SK-N-SH treated with all-trans-retinoic acid at 6 μM for 48 hours (cell line): ENCODE results near the gene ZNF385B.

Experiments used
- ARNTL ChIP-seq: fragments of 450-650 bp; formaldehyde crosslinking; IDR thresholded peaks from 2 replicates; pipeline ENCODE4 v1.5.0; 2020; ENCODE audit warnings: low read depth, mild to moderate bottlenecking, moderate library complexity, borderline replicate concordance
- BACH2 ChIP-seq: fragments of 250-450 bp; sonication (Bioruptor Pico); IDR thresholded peaks from 2 replicates; pipeline ENCODE4 v1.9.0; 2021; ENCODE audit warnings: mild to moderate bottlenecking, borderline replicate concordance
- CREB5 ChIP-seq: fragments of 250-450 bp; sonication (Bioruptor Pico); IDR thresholded peaks from 2 replicates; pipeline ENCODE4 v1.5.1; 2020; ENCODE audit warnings: low read depth, mild to moderate bottlenecking, moderate library complexity
- CSDC2 ChIP-seq: fragments of 250-450 bp; sonication (Bioruptor Pico); IDR thresholded peaks from 2 replicates; pipeline ENCODE4 v1.5.0; 2020; ENCODE audit warnings: mild to moderate bottlenecking, moderate library complexity
- GLIS3 ChIP-seq: fragments of 250-450 bp; sonication (Bioruptor Pico); IDR thresholded peaks from 2 replicates; pipeline ENCODE4 v1.5.0; 2020; ENCODE audit warnings: mild to moderate bottlenecking, moderate library complexity
- RARB ChIP-seq: fragments of 250-450 bp; sonication (Bioruptor Pico); IDR thresholded peaks from 2 replicates; pipeline ENCODE4 v1.8.0; 2021; ENCODE audit warnings: mild to moderate bottlenecking, moderate library complexity
- ZC3H10 ChIP-seq: fragments of 250-450 bp; sonication (Bioruptor Pico); IDR thresholded peaks from 2 replicates; pipeline ENCODE4 v1.5.1; 2021; ENCODE audit warnings: mild to moderate bottlenecking, moderate library complexity
- TF ChIP-seq, protein P1 (sequence below): fragments of 250-450 bp; sonication (Bioruptor Pico); IDR thresholded peaks from 2 replicates; pipeline ENCODE4 v1.8.0; 2020; ENCODE audit warnings: mild to moderate bottlenecking, moderate library complexity, borderline replicate concordance
- TF ChIP-seq, protein P2 (sequence below): fragments of 250-450 bp; sonication (Bioruptor Pico); IDR thresholded peaks from 2 replicates; pipeline ENCODE4 v1.8.0; 2021; ENCODE audit warnings: low read depth, mild to moderate bottlenecking, moderate library complexity, borderline replicate concordance

- no peak for TF ChIP-seq GLIS3
- no peak for TF ChIP-seq CREB5 (CRISPR knock-in tag)
- TF ChIP-seq ARNTL (CRISPR knock-in tag), result no peak
- TF ChIP-seq, protein P1, sequence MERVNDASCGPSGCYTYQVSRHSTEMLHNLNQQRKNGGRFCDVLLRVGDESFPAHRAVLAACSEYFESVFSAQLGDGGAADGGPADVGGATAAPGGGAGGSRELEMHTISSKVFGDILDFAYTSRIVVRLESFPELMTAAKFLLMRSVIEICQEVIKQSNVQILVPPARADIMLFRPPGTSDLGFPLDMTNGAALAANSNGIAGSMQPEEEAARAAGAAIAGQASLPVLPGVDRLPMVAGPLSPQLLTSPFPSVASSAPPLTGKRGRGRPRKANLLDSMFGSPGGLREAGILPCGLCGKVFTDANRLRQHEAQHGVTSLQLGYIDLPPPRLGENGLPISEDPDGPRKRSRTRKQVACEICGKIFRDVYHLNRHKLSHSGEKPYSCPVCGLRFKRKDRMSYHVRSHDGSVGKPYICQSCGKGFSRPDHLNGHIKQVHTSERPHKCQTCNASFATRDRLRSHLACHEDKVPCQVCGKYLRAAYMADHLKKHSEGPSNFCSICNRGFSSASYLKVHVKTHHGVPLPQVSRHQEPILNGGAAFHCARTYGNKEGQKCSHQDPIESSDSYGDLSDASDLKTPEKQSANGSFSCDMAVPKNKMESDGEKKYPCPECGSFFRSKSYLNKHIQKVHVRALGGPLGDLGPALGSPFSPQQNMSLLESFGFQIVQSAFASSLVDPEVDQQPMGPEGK, result no peak
- TF ChIP-seq RARB (CRISPR knock-in tag), result no peak
- no peak for TF ChIP-seq ZC3H10 (CRISPR knock-in tag)
- TF ChIP-seq, protein P2, sequence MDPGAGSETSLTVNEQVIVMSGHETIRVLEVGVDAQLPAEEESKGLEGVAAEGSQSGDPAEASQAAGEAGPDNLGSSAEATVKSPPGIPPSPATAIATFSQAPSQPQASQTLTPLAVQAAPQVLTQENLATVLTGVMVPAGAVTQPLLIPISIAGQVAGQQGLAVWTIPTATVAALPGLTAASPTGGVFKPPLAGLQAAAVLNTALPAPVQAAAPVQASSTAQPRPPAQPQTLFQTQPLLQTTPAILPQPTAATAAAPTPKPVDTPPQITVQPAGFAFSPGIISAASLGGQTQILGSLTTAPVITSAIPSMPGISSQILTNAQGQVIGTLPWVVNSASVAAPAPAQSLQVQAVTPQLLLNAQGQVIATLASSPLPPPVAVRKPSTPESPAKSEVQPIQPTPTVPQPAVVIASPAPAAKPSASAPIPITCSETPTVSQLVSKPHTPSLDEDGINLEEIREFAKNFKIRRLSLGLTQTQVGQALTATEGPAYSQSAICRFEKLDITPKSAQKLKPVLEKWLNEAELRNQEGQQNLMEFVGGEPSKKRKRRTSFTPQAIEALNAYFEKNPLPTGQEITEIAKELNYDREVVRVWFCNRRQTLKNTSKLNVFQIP, result no peak
- TF ChIP-seq CSDC2 (CRISPR knock-in tag), result no peak
- no peak for TF ChIP-seq BACH2 (CRISPR knock-in tag)
Observed at GRCh38 chr2:179805001-179805400, 56.4 kb downstream of the ZNF385B start.
